CD14-positive monocyte (primary cell): ENCODE measurements around the gene RUBCN. TPM values are rescaled to one million over a fixed set of nuclear protein-coding genes. Genes with fewer than 3 reads are reported as not detected.
A peak's percentile ranks its signal among the peaks of the same experiment; 100 is the strongest.
"Not testable (repeated sequence)": the region's sequence is repeated elsewhere in the genome, so short reads cannot be mapped to it uniquely, and the experiment has no call there.

Source experiments
- DNase-seq, 3 donors: peaks; one replicate each; pipeline ENCODE4 v3.0.0-alpha.2; 2011 to 2022
- H2AFZ ChIP-seq: 2 replicates; pipeline ENCODE4 v1.6.0; 2012; ENCODE audit warnings: mild to moderate bottlenecking, low read depth, low read length, inconsistent platforms; ENCODE audit not compliant: insufficient read depth, poor library complexity, severe bottlenecking
- H3K27ac ChIP-seq, 2 donors: 1 replicate in 1 of 2; 2 replicates in 1 of 2; pipeline ENCODE4 v1.5.1; 2012 to 2013; ENCODE audit warnings: low read length in 2 of 2, control low read depth in 1 of 2, inconsistent platforms in 1 of 2, low read depth in 1 of 2, mild to moderate bottlenecking in 1 of 2
- H3K27me3 ChIP-seq, 2 donors: one replicate each; pipeline versions ENCODE4 v1.6.0 to v1.6.1; 2011 to 2013; ENCODE audit warnings: low read length in 2 of 2; ENCODE audit not compliant: control insufficient read depth in 2 of 2, insufficient read depth in 2 of 2
- H3K36me3 ChIP-seq, 2 donors: replicated peaks in 1 of 2; 1 replicate in 1 of 2; 2 replicates in 1 of 2; pipeline versions ENCODE4 v1.5.1 to v1.6.1; 2012 to 2013; ENCODE audit warnings: low read length in 2 of 2, control low read depth in 1 of 2, inconsistent platforms in 1 of 2, mild to moderate bottlenecking in 1 of 2; ENCODE audit not compliant: insufficient read depth in 2 of 2, control insufficient read depth in 1 of 2
- H3K4me1 ChIP-seq, 2 donors: 1 replicate in 1 of 2; 2 replicates in 1 of 2; pipeline versions ENCODE4 v1.5.1 to v1.6.1; 2012 to 2013; ENCODE audit warnings: low read length in 2 of 2, control low read depth in 1 of 2, inconsistent platforms in 1 of 2, mild to moderate bottlenecking in 1 of 2, moderate library complexity in 1 of 2; ENCODE audit not compliant: insufficient read depth in 2 of 2, control insufficient read depth in 1 of 2
- H3K4me2 ChIP-seq: replicated peaks from 2 replicates; pipeline ENCODE3; 2012; ENCODE audit warnings: low read length, moderate library complexity, mild to moderate bottlenecking; ENCODE audit not compliant: poor library complexity, severe bottlenecking; ENCODE audit errors: extremely low read depth
- H3K4me3 ChIP-seq, 3 experiments: fragments of 200-600 bp in 1 of 3; sonication (generic) in 1 of 3; replicated peaks in 1 of 3; 1 replicate in 2 of 3; 2 replicates in 1 of 3; pipeline ENCODE4 v1.5.1; 2011 to 2013; ENCODE audit warnings: low read length in 3 of 3, mild to moderate bottlenecking in 3 of 3, control low read depth in 2 of 3, low read depth in 2 of 3, inconsistent platforms in 1 of 3, moderate library complexity in 1 of 3
- H3K79me2 ChIP-seq: 2 replicates; pipeline ENCODE4 v1.6.0; 2012; ENCODE audit warnings: mild to moderate bottlenecking, control low read depth, inconsistent platforms, low read length, moderate library complexity; ENCODE audit not compliant: insufficient read depth
- H3K9ac ChIP-seq: 2 replicates; pipeline ENCODE4 v1.6.0; 2017; ENCODE audit warnings: low read length, mild to moderate bottlenecking; ENCODE audit not compliant: insufficient read depth, poor library complexity, severe bottlenecking
- H3K9me3 ChIP-seq, 2 donors: replicated peaks in 1 of 2; 1 replicate in 1 of 2; 2 replicates in 1 of 2; pipeline versions ENCODE4 v1.5.1 to v1.6.1; 2012 to 2013; ENCODE audit warnings: low read length in 2 of 2, control low read depth in 1 of 2; ENCODE audit not compliant: control insufficient read depth in 1 of 2, insufficient read depth in 1 of 2
- H4K20me1 ChIP-seq: 2 replicates; pipeline ENCODE4 v1.6.0; 2012; ENCODE audit warnings: mild to moderate bottlenecking, low read length, control low read depth, moderate library complexity; ENCODE audit not compliant: insufficient read depth
- H3K27ac Mint-ChIP-seq, 7 donors: one replicate each; pipeline ENCODE4 v1.8.0; 2020; ENCODE audit warnings: mild to moderate bottlenecking in 7 of 7, mixed read lengths in 7 of 7, moderate library complexity in 6 of 7, inconsistent platforms in 2 of 7
- H3K27me3 Mint-ChIP-seq, 3 donors: one replicate each; pipeline ENCODE4 v1.8.0; 2021 to 2022; ENCODE audit warnings: low read depth in 3 of 3, mild to moderate bottlenecking in 3 of 3, mixed read lengths in 3 of 3, moderate library complexity in 3 of 3, inconsistent platforms in 1 of 3
- H3K36me3 Mint-ChIP-seq, 2 donors: one replicate each; pipeline ENCODE4 v1.8.0; 2020; ENCODE audit warnings: mixed read lengths in 2 of 2, inconsistent platforms in 1 of 2, mild to moderate bottlenecking in 1 of 2
- H3K4me1 Mint-ChIP-seq: one replicate; pipeline ENCODE4 v1.8.0; 2020; ENCODE audit warnings: mild to moderate bottlenecking, mixed read lengths
- H3K4me3 Mint-ChIP-seq, 2 donors: one replicate each; pipeline ENCODE4 v1.8.0; 2020; ENCODE audit warnings: mild to moderate bottlenecking in 2 of 2, mixed read lengths in 2 of 2, moderate library complexity in 1 of 2
- H3K9me3 Mint-ChIP-seq, 7 donors: one replicate each; pipeline ENCODE4 v1.8.0; 2020 to 2022; ENCODE audit warnings: mixed read lengths in 7 of 7, mild to moderate bottlenecking in 6 of 7, moderate library complexity in 6 of 7, inconsistent platforms in 2 of 7
- CTCF ChIP-seq: fragments of 200-600 bp; IDR thresholded peaks from one replicate; pipeline ENCODE4 v1.8.0; 2022; ENCODE audit warnings: antibody characterized with exemption, mild to moderate bottlenecking
- WGBS: methylation state at CpG from one replicate; pipeline ENCODE4 v1.1.5; 2013; ENCODE audit warnings: missing lambda C conversion rate; ENCODE audit not compliant: insufficient coverage; 5-methylcytosine and 5-hydroxymethylcytosine counted together
- intact Hi-C, 2 donors: fragments of 100-400 bp; cut with micrococcal nuclease; formaldehyde crosslinking; loops; one replicate each; pipeline versions ENCODE4 v1.15.0 to v1.15.1; 2023
- polyA plus RNA-seq, 3 donors: library from polyadenylated mRNA; depleted of rRNA in 1 of 3; unstranded in 2 of 3; stranded (reverse) in 1 of 3; fragments of 300-500 nt in 2 of 3; fragments of >200 nt in 1 of 3; fragmentation: Illumina TruSeq in 2 of 3; gene quantifications; 1 replicate in 2 of 3; 2 replicates in 1 of 3; pipeline ENCODE4 v1.2.3, GENCODE V29; 2012 to 2021

RUBCN gene
- polyA plus RNA-seq, 3 donors: 8.6 to 37.9 (median 13.5) TPM

GRCh38 chr3:197664414-197665141 is 72.1 kb downstream of the RUBCN start:
- H3K4me1 ChIP-seq, DNase-seq, H3K36me3 ChIP-seq, H3K9ac ChIP-seq, H3K4me1 Mint-ChIP-seq, H3K9me3 Mint-ChIP-seq, H3K9me3 ChIP-seq, H3K4me3 ChIP-seq, H3K27me3 ChIP-seq, H3K36me3 Mint-ChIP-seq, H3K27ac ChIP-seq, H3K79me2 ChIP-seq, H2AFZ ChIP-seq, H4K20me1 ChIP-seq, H3K27ac Mint-ChIP-seq, H3K4me2 ChIP-seq: not testable (repeated sequence)
- intact Hi-C loops: loop anchor here in 1 of 2 donors (5.0 kb wide), 1 partner anchor 67 kb away; no protein-coding TSS in a partner anchor
- H3K4me3 Mint-ChIP-seq: peak overlapping the region; percentile 48 to 57
- 0% methylated on average over 6 of the region's 29 CpGs for WGBS
- TF ChIP-seq CTCF: peak; percentile 16
- H3K27me3 Mint-ChIP-seq: peaks cover 4 to 11% (median 11%) of the 10 kb centered on the region in 3 donors

- DNase-seq, H4K20me1 ChIP-seq, H3K79me2 ChIP-seq, H3K36me3 ChIP-seq, H3K27me3 ChIP-seq, H3K27ac ChIP-seq, H3K4me3 Mint-ChIP-seq, H3K9me3 Mint-ChIP-seq, H3K9me3 ChIP-seq, H2AFZ ChIP-seq, H3K4me1 ChIP-seq, H3K4me2 ChIP-seq, H3K4me3 ChIP-seq, H3K9ac ChIP-seq, H3K36me3 Mint-ChIP-seq, intact Hi-C loops, H3K27ac Mint-ChIP-seq, H3K4me1 Mint-ChIP-seq: not testable (repeated sequence)
- peaks cover 2 to 11% (median 11%) of the 10 kb centered on the region in 3 donors for H3K27me3 Mint-ChIP-seq
- 87% methylated on average over 3 of the region's 25 CpGs for WGBS
These were observed 73.2 kb downstream of the RUBCN start for GRCh38 chr3:197663367-197664140.

GRCh38 chr3:197662352-197662751 is 74.4 kb downstream of the RUBCN start:
- H3K4me2 ChIP-seq, H3K36me3 ChIP-seq, H3K4me3 ChIP-seq, intact Hi-C loops, H3K9me3 Mint-ChIP-seq, H3K27me3 Mint-ChIP-seq, H3K9me3 ChIP-seq, H3K4me1 ChIP-seq, H4K20me1 ChIP-seq, DNase-seq, H3K27ac ChIP-seq, H3K79me2 ChIP-seq, H3K27ac Mint-ChIP-seq, H3K27me3 ChIP-seq, H3K9ac ChIP-seq, H3K36me3 Mint-ChIP-seq, H3K4me1 Mint-ChIP-seq, H3K4me3 Mint-ChIP-seq, H2AFZ ChIP-seq: not testable (repeated sequence)
- WGBS: 83% methylated on average over 1 of the region's 6 CpGs

GRCh38 chr3:197661874-197662273 is 74.8 kb downstream of the RUBCN start:
- DNase-seq, intact Hi-C loops, H3K4me3 ChIP-seq, H3K9ac ChIP-seq, H3K4me3 Mint-ChIP-seq, H3K4me1 ChIP-seq, H3K9me3 Mint-ChIP-seq, H3K36me3 Mint-ChIP-seq, H3K27ac ChIP-seq, H3K36me3 ChIP-seq, H4K20me1 ChIP-seq, H3K27me3 ChIP-seq, H3K4me1 Mint-ChIP-seq, H3K27ac Mint-ChIP-seq, H3K4me2 ChIP-seq, H3K79me2 ChIP-seq, H2AFZ ChIP-seq, H3K9me3 ChIP-seq: not testable (repeated sequence)
- no CpG with 5 or more reads among the region's 15 CpGs for WGBS
- peaks cover 2 to 15% (median 10%) of the 10 kb centered on the region in 3 donors for H3K27me3 Mint-ChIP-seq
